ENCODE measurements around the gene AP1G2.

The AP1G2 gene

GRCh38 chr14:23517650-23518326 lies 49.8 kb downstream of the AP1G2 start:
- Histone ChIP-seq H3K27ac (no peak overlapping the region), H3K4me3 (ENCODE audit: low read depth, low read length) (no peak overlapping the region), H3K27me3 (ENCODE audit: insufficient read depth, low read depth, severe bottlenecking) (no peaks in the 10 kb centered on the region), H3K36me3 (no peaks in the 10 kb centered on the region), H3K9me3 (ENCODE audit: severe bottlenecking) (no peaks in the 10 kb centered on the region)
- DNase-seq, result no peak
- no peak for TF ChIP-seq CTCF (IDR thresholded peaks at IDR 0.05; ENCODE audit: low read depth, low read length)

- no peak overlapping the region for H3K4me3 ChIP-seq (ENCODE audit: low read depth, low read length)
- no peaks in the 10 kb centered on the region for H3K36me3 ChIP-seq
- no peaks in the 10 kb centered on the region for H3K27me3 ChIP-seq (ENCODE audit: insufficient read depth, low read depth, severe bottlenecking)
- DNase-seq, result no peak
- H3K9me3 ChIP-seq (ENCODE audit: severe bottlenecking), result no peaks in the 10 kb centered on the region
- H3K27ac ChIP-seq, result no peak overlapping the region
- TF ChIP-seq CTCF (IDR thresholded peaks at IDR 0.05; ENCODE audit: low read depth, low read length), result no peak
These were observed 53.0 kb downstream of the AP1G2 start for GRCh38 chr14:23514644-23514957.

GRCh38 chr14:23513818-23514643 lies 53.6 kb downstream of the AP1G2 start:
- no peak for DNase-seq
- TF ChIP-seq CTCF (IDR thresholded peaks at IDR 0.05; ENCODE audit: low read depth, low read length), result no peak

GRCh38 chr14:23513005-23513817 lies 54.4 kb downstream of the AP1G2 start:
- Histone ChIP-seq H3K27me3 (ENCODE audit: insufficient read depth, low read depth, severe bottlenecking) (no peaks in the 10 kb centered on the region), H3K36me3 (no peaks in the 10 kb centered on the region), H3K4me3 (ENCODE audit: low read depth, low read length) (no peak overlapping the region), H3K9me3 (ENCODE audit: severe bottlenecking) (no peaks in the 10 kb centered on the region), H3K27ac (no peak overlapping the region)
- no peak for DNase-seq
- TF ChIP-seq CTCF (IDR thresholded peaks at IDR 0.05; ENCODE audit: low read depth, low read length), result no peak

More at GRCh38 chr14:23513818-23514643, 53.6 kb downstream of the AP1G2 start:
- no peaks in the 10 kb centered on the region for H3K9me3 ChIP-seq (ENCODE audit: severe bottlenecking)
- H3K4me3 ChIP-seq (ENCODE audit: low read depth, low read length), result no peak overlapping the region
- no peaks in the 10 kb centered on the region for H3K27me3 ChIP-seq (ENCODE audit: insufficient read depth, low read depth, severe bottlenecking)
- H3K27ac ChIP-seq, result no peak overlapping the region
- no peaks in the 10 kb centered on the region for H3K36me3 ChIP-seq

- no peak for TF ChIP-seq CTCF (IDR thresholded peaks at IDR 0.05; ENCODE audit: low read depth, low read length)
- Histone ChIP-seq H3K9me3 (ENCODE audit: severe bottlenecking) (no peaks in the 10 kb centered on the region), H3K27ac (no peak overlapping the region), H3K36me3 (no peaks in the 10 kb centered on the region), H3K27me3 (ENCODE audit: insufficient read depth, low read depth, severe bottlenecking) (no peaks in the 10 kb centered on the region), H3K4me3 (ENCODE audit: low read depth, low read length) (no peak overlapping the region)
- no peak for DNase-seq
These were observed 55.4 kb downstream of the AP1G2 start for GRCh38 chr14:23512156-23512555.

Data from WERI-Rb-1 (cell line).